Activated CD4-positive, CD25-positive, alpha-beta regulatory T cell (primary cell): ENCODE measurements around the gene SPIN2A.
"Not testable (repeated sequence)": the region's sequence is repeated elsewhere in the genome, so short reads cannot be mapped to it uniquely, and the experiment has no call there.

ENCODE experiments used
- DNase-seq, 4 experiments: peaks; one replicate each; lab custom pipeline; 2025; lab: John Stamatoyannopoulos, UW

Gene SPIN2A

GRCh38 chrX:57102918-57103317 lies 34.3 kb downstream of the SPIN2A start:
- DNase-seq: not testable (repeated sequence)
